Measurements from ENCODE around the gene CCDC187.

- no peak for TF ChIP-seq REST (IDR thresholded peaks at IDR 0.05; ENCODE audit: insufficient read depth in 1 of 2, low read depth in 2 of 2, low read length in 2 of 2)
- TF ChIP-seq POLR2AphosphoS5 (IDR thresholded peaks at IDR 0.05; ENCODE audit: low read depth, low read length): no peak
- no peak for TF ChIP-seq FOXP2 (optimal IDR thresholded peaks at IDR 0.05; ENCODE audit: borderline replicate concordance, extremely low read depth, extremely low read length, insufficient read depth)
Observed at GRCh38 chr9:136216541-136217244, 87.2 kb downstream of the CCDC187 start.

All from PFSK-1 (cell line).